ENCODE measurements around the gene CLPX. TPM values are rescaled to one million over a fixed set of nuclear protein-coding genes. Genes with fewer than 3 reads are reported as not detected.

The CLPX gene
- total and polyA plus RNA-seq, 12 donors, result 8.5 to 67.6 (median 60.4) TPM

DNA sequence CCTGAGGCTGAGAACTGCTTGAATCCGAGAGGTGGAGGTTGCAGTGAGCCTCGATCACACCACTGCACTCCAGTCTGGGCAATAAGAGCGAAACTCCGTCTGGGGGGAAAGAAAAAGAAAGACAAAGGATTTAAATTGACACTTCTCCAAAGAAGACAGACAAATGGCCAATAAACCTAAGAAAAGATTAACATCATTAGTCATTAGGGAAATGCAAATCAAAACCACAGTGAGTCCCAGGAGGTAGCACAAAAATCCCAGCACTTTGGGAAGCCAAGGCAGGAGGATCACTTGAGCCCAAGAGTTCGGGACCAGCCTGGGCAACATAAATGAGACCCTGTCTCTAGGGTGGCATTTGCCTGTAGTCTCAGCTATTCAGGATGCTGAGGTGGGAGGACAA is 12.6 kb downstream of the CLPX start:
- TF ChIP-seq, protein P1, sequence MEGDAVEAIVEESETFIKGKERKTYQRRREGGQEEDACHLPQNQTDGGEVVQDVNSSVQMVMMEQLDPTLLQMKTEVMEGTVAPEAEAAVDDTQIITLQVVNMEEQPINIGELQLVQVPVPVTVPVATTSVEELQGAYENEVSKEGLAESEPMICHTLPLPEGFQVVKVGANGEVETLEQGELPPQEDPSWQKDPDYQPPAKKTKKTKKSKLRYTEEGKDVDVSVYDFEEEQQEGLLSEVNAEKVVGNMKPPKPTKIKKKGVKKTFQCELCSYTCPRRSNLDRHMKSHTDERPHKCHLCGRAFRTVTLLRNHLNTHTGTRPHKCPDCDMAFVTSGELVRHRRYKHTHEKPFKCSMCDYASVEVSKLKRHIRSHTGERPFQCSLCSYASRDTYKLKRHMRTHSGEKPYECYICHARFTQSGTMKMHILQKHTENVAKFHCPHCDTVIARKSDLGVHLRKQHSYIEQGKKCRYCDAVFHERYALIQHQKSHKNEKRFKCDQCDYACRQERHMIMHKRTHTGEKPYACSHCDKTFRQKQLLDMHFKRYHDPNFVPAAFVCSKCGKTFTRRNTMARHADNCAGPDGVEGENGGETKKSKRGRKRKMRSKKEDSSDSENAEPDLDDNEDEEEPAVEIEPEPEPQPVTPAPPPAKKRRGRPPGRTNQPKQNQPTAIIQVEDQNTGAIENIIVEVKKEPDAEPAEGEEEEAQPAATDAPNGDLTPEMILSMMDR (IDR thresholded peaks at IDR 0.05), result no peak
- ATAC-seq, result no peak
- DNase-seq, result no peak
- Histone ChIP-seq H3K9me3 (no peaks in the 10 kb centered on the region), H3K27ac (no peak overlapping the region), H3K36me3 (peaks cover 0 to 98% (median 40%) of the 10 kb centered on the region in 9 donors), H3K4me1 (no peaks in the 10 kb centered on the region), H3K27me3 (no peaks in the 10 kb centered on the region), H3K4me3 (no peak overlapping the region)
- WGBS, 2 donors, result 95 to 97% methylated on average over 5 of the region's 5 CpGs
- intact Hi-C loops (cut with DNase I), result no loop called here

DNA sequence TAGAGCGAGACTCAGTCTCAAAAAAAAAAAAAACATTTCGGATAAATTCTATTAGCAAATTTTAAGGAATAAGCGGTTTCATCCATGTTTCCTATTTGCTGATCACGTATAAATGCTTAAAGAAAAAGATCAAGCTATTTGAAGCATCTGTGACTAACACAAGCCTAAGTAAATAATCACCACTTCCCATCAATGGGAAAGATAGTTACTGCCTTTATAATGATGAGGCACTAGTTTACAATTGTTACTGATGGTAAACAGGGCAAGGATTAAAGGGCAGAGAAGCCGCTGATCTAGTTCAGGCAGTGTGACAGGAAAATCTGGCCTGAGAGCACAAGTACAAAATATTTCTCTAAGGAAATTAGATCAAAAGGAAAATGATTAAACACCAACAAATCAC is 13.7 kb downstream of the CLPX start:
- peaks cover 0 to 96% (median 30%) of the 10 kb centered on the region in 9 donors for H3K36me3 ChIP-seq
- H3K27ac ChIP-seq, result no peak overlapping the region
- TF ChIP-seq, protein P1 (IDR thresholded peaks at IDR 0.05), result no peak
- DNase-seq, result no peak
- no peak for ATAC-seq
- WGBS, 2 donors, result 96 to 97% methylated on average over 5 of the region's 5 CpGs
- no peaks in the 10 kb centered on the region for H3K9me3 ChIP-seq
- no peak overlapping the region for H3K4me3 ChIP-seq
- H3K27me3 ChIP-seq, result no peaks in the 10 kb centered on the region
- intact Hi-C loops (cut with DNase I), result no loop called here
- H3K4me1 ChIP-seq, result no peaks in the 10 kb centered on the region

DNA sequence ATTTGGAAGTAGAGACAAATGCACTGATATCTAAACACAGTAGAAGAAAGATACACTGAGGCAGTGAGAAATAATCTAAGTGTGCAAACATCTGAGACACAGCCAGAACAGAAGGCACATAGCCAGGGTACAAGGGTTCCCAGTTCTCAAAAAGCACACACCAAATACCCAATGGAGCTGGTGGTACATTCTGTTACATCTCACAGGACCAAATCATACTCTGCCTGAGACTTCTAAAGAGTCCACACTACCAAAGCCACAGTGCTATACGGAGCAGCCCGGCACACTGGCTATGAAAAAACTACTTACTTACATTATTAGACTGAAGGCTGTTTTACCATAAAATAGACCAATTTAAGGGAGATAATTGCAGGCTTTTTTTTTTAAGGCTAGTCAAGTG is 19.3 kb downstream of the CLPX start:
- peaks cover 0 to 13% (median 0%) of the 10 kb centered on the region in 9 donors for H3K4me1 ChIP-seq
- TF ChIP-seq, protein P1 (IDR thresholded peaks at IDR 0.05), result no peak
- no peak overlapping the region for H3K4me3 ChIP-seq
- H3K36me3 ChIP-seq, result peaks cover 0 to 96% (median 37%) of the 10 kb centered on the region in 9 donors
- ATAC-seq (peak in 1 of 8 donors; percentile 50), DNase-seq (no peak)
- H3K9me3 ChIP-seq, result no peaks in the 10 kb centered on the region
- no peaks in the 10 kb centered on the region for H3K27me3 ChIP-seq
- no peak overlapping the region for H3K27ac ChIP-seq
- intact Hi-C loops (cut with DNase I), result no loop called here
- 95% methylated on average over 2 of the region's 2 CpGs for WGBS, 2 donors

DNA sequence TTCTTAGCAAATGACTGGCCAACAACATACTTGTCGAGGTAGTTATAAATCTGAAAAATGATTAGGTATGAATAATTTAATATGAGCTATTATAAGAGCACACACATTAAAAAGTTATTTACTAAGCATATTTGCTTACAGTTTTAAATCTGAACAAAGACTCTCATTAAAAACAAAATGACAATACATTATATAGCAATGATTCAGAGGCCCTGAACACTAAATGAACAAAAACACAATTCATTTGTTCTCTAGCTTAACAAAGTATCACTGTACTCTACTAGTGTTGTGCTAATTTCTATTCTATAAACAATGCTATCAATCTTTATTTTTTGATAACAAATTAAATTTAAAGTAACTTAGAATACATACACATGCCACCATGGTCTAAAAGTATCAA is 21.0 kb downstream of the CLPX start:
- H3K9me3 ChIP-seq, result no peaks in the 10 kb centered on the region
- peaks cover 0 to 13% (median 0%) of the 10 kb centered on the region in 9 donors for H3K4me1 ChIP-seq
- TF ChIP-seq, protein P1 (IDR thresholded peaks at IDR 0.05), result no peak
- 83 to 84% methylated on average over 1 of the region's 1 CpG for WGBS, 2 donors
- peaks cover 0 to 91% (median 26%) of the 10 kb centered on the region in 9 donors for H3K36me3 ChIP-seq
- H3K27ac ChIP-seq, result no peak overlapping the region
- H3K27me3 ChIP-seq, result no peaks in the 10 kb centered on the region
- DNase-seq, result no peak
- H3K4me3 ChIP-seq, result no peak overlapping the region
- ATAC-seq, result no peak
- intact Hi-C loops (cut with DNase I), result no loop called here
